NCI-H1092 treated with DMSO at 0.1 percent for 48 hours (cell line): ENCODE results near the gene AOPEP.
"Not testable (repeated sequence)": the region's sequence is repeated elsewhere in the genome, so short reads cannot be mapped to it uniquely, and the experiment has no call there.

Source experiments
- DNase-seq: peaks from one replicate; lab custom pipeline; 2025; lab: John Stamatoyannopoulos, UW

Gene AOPEP

GRCh38 chr9:94869415-94869843 lies 142.9 kb downstream of the AOPEP start:
- DNase-seq: no peak

- DNase-seq: no peak
Measured at GRCh38 chr9:94870465-94870792, 143.9 kb downstream of the AOPEP start.

DNA sequence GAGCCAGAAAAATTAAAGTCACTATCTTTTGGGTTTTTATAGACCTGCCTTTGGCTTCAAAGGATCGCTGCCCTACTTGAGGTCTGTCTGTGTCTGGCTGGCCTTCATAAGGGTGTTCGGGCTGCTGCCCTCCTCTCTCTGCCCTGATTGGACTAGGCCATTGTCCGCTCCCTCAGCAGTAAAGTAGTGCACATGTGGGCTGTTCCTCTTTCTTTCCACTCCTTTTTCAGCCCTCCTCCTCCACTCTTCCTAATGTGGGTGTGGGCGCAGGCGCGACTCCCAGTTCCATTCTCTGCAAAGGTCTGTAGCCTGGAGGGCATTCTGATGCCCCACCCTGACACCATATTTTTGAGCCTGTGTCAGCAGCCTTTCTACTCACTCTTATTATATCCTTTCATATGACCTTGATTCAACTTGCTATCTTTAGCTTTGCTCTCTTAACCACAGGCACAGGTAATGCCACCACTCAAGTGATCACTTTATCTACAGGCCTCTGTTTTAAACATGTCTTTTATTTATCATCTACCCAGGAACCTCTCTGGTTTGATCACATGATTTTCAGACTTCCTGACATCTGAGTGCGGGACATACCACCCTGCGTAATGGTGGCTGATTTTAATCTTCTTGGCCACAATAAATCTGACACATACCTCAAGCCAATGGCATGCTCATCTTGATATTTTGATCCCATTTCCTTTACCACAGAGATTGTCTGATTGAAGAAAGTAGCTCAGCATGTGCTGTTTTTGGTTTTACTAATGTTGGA lies 144.5 kb downstream of the AOPEP start:
- DNase-seq: no peak

GRCh38 chr9:94872083-94872833 lies 145.8 kb downstream of the AOPEP start:
- DNase-seq: no peak

DNA sequence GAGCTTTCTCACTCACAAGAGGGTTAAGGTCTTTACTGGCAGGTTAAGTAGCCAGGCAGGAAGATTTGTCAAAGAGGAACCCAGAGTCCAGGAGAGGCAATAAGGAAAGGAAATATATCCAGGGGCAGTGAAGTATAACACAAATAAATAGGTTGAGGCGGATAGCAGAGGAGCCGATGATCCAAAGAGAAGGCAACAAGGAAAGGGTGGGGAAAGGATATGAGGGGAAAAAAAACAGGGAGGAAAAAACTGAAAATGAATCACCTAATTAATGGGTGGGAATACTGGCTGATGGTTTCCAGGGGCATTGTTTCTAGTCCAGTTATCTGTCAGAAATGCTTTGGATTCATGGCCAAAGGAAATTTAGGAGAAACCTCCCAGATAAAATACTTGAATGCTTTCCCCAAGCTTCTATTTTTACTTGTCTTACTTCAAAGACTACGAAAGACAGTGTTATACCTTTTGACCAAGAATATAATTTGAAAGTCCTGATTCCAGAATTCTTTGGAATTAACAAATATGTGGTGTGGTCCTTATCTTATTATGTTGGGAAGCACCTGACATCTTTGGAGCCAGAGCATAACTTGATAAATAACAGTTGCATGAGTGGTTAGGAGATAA lies 146.5 kb downstream of the AOPEP start:
- DNase-seq: no peak

DNA sequence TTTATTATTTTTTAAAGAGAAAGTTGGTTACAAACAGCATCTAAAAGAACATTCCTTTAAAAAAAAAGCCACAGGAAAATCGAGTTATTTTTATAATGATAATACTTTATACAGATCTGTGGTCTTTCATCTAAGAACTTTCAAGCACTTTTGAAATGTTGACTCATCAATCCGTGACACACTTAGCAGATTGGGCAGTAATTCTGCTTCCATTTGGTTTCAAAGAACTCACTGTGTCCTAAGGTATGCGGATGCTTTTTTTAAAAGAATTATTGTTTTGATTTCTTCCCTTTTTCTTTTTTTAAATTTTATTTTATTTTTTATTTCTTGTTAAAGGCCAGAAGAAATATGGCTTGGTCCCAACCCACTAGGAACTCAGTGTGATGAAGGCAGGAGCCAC lies 147.8 kb downstream of the AOPEP start:
- no peak for DNase-seq

DNA sequence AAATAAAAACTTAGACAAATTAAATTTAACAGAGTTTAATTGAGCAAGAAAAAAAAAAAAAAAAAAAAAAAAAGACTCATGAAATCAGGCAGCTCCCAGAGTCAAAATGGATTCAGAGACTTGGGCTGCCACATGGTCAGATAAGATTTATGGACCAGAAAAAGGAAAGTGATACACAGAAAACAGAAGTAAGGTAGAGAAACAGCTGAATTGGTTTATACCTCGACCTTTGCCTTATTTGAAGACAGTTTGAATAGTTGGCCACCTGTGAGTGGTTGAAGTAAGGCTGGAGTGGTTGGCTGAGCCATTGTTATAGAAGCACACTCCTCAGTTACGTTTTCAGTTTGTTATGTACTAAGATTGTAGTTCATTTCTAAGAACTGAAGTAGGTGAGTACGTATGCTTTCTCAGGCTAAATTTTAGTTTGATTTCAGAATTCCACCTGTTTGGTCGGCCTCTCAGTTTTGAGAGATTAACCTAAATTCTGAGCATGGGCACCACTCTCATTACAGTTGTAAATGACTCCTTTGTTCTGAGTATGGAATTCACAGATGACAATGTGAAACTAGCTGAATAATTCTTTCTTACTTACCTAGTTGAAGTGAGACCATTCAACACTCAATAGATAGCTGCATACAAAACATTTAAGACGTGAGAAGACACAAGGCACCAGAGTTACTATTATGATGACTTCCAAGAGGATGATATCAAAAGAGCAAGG lies 149.0 kb downstream of the AOPEP start:
- DNase-seq: no peak

DNA sequence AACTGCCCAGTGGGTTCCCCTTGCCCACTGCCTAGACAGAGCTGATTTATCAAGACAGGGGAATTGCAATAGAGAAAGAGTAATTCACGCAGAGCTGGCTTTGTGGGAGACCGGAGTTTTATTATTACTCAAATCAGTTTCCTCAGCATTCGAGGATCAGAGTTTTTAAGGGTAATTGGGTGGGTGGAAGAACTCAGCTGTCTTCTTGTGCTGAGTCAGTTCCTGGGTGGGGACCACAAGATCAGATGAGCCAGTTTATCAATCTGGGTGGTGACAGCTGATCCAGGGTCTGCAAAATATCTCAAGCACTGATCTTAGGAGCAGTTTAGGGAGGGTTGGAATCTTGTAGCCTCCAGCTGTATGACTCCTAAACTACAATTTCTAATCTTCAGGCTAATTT lies 152.3 kb downstream of the AOPEP start:
- not testable (repeated sequence) for DNase-seq

GRCh38 chr9:94879230-94879629 lies 152.7 kb downstream of the AOPEP start:
- no peak for DNase-seq

DNA sequence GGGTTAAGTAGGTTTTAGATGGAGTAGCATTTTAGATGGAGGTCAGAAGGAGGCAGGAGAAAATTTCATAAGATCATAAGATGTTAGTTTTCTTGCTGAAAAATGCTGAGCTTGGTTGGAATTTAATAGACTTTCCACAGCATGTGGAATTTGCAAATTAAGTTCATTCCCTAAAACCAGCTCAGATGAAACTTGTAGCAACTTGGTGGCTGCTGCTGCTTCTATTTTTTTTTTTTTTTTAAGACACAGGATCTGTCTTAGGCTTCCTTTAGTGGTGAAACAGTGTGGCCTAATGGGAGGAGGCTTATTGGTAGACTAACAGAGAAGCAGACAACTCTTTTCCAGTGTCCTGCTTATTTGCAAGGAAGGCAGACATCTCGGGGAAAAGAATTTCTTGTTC lies 154.5 kb downstream of the AOPEP start:
- no peak for DNase-seq

- DNase-seq: no peak
Measured at GRCh38 chr9:94881454-94881853, 155.0 kb downstream of the AOPEP start.

- DNase-seq: no peak
Measured at GRCh38 chr9:94881940-94882339, 155.4 kb downstream of the AOPEP start.

- no peak for DNase-seq
Measured at GRCh38 chr9:94882966-94883641, 156.6 kb downstream of the AOPEP start.

GRCh38 chr9:94885854-94886447 lies 159.5 kb downstream of the AOPEP start:
- no peak for DNase-seq

DNA sequence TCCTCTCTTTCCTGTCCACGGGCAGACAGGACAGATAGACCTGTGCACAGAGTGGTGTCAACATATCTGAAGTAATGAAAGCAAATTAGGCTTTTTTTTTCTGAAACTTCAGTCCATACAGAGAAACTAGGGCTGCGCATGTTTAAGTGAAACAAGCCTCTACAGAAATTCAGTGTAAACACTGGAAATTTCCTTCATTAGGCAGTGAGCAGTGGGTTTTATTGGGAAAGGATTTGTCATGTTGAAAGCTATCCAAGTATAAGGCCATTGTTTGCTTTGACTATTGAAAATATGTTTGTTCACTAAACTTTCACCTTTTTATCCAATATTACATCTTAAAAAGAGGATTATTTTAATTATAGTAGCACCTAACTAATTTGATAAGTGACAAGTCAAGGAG lies 161.2 kb downstream of the AOPEP start:
- no peak for DNase-seq

GRCh38 chr9:94888775-94889174 lies 162.3 kb downstream of the AOPEP start:
- DNase-seq: no peak

- DNase-seq: no peak
Measured at GRCh38 chr9:94889628-94890027, 163.1 kb downstream of the AOPEP start.

DNA sequence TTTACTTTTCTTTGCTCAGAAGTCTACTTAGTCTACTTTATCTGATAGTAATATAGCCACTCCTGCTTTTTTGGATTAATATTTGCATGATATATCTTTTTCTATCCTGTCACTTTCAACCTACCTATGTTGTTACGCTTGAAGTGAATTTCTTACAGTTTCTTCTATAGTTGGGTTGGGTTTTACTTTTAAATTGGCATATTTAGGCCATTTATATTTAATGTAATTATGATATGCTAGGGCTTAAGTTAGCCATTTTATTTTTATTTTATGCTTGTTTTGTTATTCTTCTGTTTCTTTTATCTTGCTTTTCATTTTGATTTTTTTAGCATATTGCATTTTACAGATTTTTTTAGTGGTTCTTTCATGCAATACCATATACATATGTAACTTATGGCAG lies 164.7 kb downstream of the AOPEP start:
- DNase-seq: no peak

- DNase-seq: no peak
Measured at GRCh38 chr9:94892675-94893074, 166.2 kb downstream of the AOPEP start.

- no peak for DNase-seq
Measured at GRCh38 chr9:94894094-94894699, 167.7 kb downstream of the AOPEP start.

GRCh38 chr9:94895668-94896067 lies 169.2 kb downstream of the AOPEP start:
- DNase-seq: no peak
